H9 (cell line): ENCODE data around the gene DLK2. TPM values are rescaled to one million over a fixed set of nuclear protein-coding genes. Genes with fewer than 3 reads are reported as not detected.

Source experiments
- DNase-seq: peaks from one replicate; pipeline ENCODE4 v3.0.0-alpha.2; 2017
- H2AFZ ChIP-seq: one replicate; pipeline ENCODE4 v1.6.1; 2013; ENCODE audit warnings: mild to moderate bottlenecking, low read length, control low read depth, moderate library complexity
- H2AK5ac ChIP-seq: 2 replicates; pipeline ENCODE4 v1.6.1; 2013; ENCODE audit warnings: low read length, control low read depth, mixed read lengths; ENCODE audit not compliant: insufficient read length
- H2BK120ac ChIP-seq: one replicate; pipeline ENCODE4 v1.6.1; 2013; ENCODE audit warnings: low read depth, mild to moderate bottlenecking, low read length, control low read depth, inconsistent platforms; ENCODE audit not compliant: poor library complexity, severe bottlenecking
- H2BK12ac ChIP-seq: 2 replicates; pipeline ENCODE4 v1.6.1; 2013; ENCODE audit warnings: low read length, control low read depth, mixed read lengths, low read depth; ENCODE audit not compliant: insufficient read length
- H2BK15ac ChIP-seq: 2 replicates; pipeline ENCODE4 v1.6.1; 2013; ENCODE audit warnings: low read depth, low read length, control low read depth
- H2BK20ac ChIP-seq: one replicate; pipeline ENCODE4 v1.6.1; 2013; ENCODE audit warnings: low read depth, mild to moderate bottlenecking, low read length, control low read depth, inconsistent platforms; ENCODE audit not compliant: poor library complexity, severe bottlenecking
- H2BK5ac ChIP-seq: 2 replicates; pipeline ENCODE4 v1.6.1; 2013; ENCODE audit warnings: low read length, control low read depth, mixed read lengths; ENCODE audit not compliant: insufficient read length
- H3K14ac ChIP-seq: 2 replicates; pipeline ENCODE4 v1.6.1; 2013; ENCODE audit warnings: low read length, control low read depth; ENCODE audit not compliant: insufficient read depth
- H3K18ac ChIP-seq: 2 replicates; pipeline ENCODE4 v1.6.1; 2013; ENCODE audit warnings: low read depth, mild to moderate bottlenecking, mixed read lengths, low read length, control low read depth; ENCODE audit not compliant: insufficient read length
- H3K23ac ChIP-seq: 2 replicates; pipeline ENCODE4 v1.6.1; 2013; ENCODE audit warnings: low read length, control low read depth, mixed read lengths, low read depth; ENCODE audit not compliant: insufficient read length
- H3K23me2 ChIP-seq: 2 replicates; pipeline ENCODE4 v1.6.1; 2013; ENCODE audit warnings: low read depth, mild to moderate bottlenecking, mixed read lengths, low read length, control low read depth; ENCODE audit not compliant: insufficient read length, poor library complexity, severe bottlenecking
- H3K27ac ChIP-seq: 2 replicates; pipeline ENCODE4 v1.5.1; 2013; ENCODE audit warnings: low read length, control low read depth, mixed read lengths, low read depth; ENCODE audit not compliant: insufficient read length
- H3K27me3 ChIP-seq: 2 replicates; pipeline ENCODE4 v1.6.1; 2013; ENCODE audit warnings: low read length, control low read depth, inconsistent platforms; ENCODE audit not compliant: insufficient read depth
- H3K4ac ChIP-seq: 2 replicates; pipeline ENCODE4 v1.6.1; 2013; ENCODE audit warnings: low read depth, mild to moderate bottlenecking, control low read depth, inconsistent platforms, low read length, moderate library complexity
- H3K4me1 ChIP-seq: 2 replicates; pipeline ENCODE4 v1.6.1; 2013; ENCODE audit warnings: low read length, control low read depth, inconsistent platforms; ENCODE audit not compliant: insufficient read depth
- H3K4me2 ChIP-seq: 2 replicates; pipeline ENCODE4 v1.6.1; 2013; ENCODE audit warnings: low read length, control low read depth, mixed read lengths; ENCODE audit not compliant: insufficient read length, insufficient read depth
- H3K56ac ChIP-seq: 2 replicates; pipeline ENCODE4 v1.6.1; 2013; ENCODE audit warnings: low read depth, mild to moderate bottlenecking, mixed read lengths, low read length, control low read depth; ENCODE audit not compliant: insufficient read length
- H3K79me1 ChIP-seq: 2 replicates; pipeline ENCODE4 v1.6.1; 2013; ENCODE audit warnings: low read depth, mild to moderate bottlenecking, moderate library complexity, low read length, control low read depth, inconsistent platforms; ENCODE audit not compliant: insufficient read depth, poor library complexity, severe bottlenecking
- H3K79me2 ChIP-seq: 2 replicates; pipeline ENCODE4 v1.6.1; 2013; ENCODE audit warnings: low read length, control low read depth, inconsistent platforms; ENCODE audit not compliant: insufficient read depth
- H3K9ac ChIP-seq: 2 replicates; pipeline ENCODE4 v1.6.1; 2013; ENCODE audit warnings: low read length, control low read depth, mixed read lengths; ENCODE audit not compliant: insufficient read length; ENCODE audit errors: extremely low read depth
- H3K9me3 ChIP-seq: one replicate; pipeline ENCODE4 v1.6.1; 2013; ENCODE audit warnings: low read depth, low read length, inconsistent platforms; ENCODE audit not compliant: control insufficient read depth
- H3T11ph ChIP-seq: one replicate; pipeline ENCODE4 v1.6.1; 2013; ENCODE audit warnings: mild to moderate bottlenecking, low read length, control low read depth, inconsistent platforms
- H4K20me1 ChIP-seq: one replicate; pipeline ENCODE4 v1.6.1; 2013; ENCODE audit not compliant: control insufficient read depth, insufficient read length, insufficient read depth
- H4K5ac ChIP-seq: 2 replicates; pipeline ENCODE4 v1.6.1; 2013; ENCODE audit warnings: low read depth, mild to moderate bottlenecking, mixed read lengths, low read length, control low read depth; ENCODE audit not compliant: insufficient read length
- H4K8ac ChIP-seq: replicated peaks from 2 replicates; pipeline ENCODE4 v1.6.1; 2013; ENCODE audit warnings: low read length, control low read depth, mixed read lengths, low read depth; ENCODE audit not compliant: insufficient read length
- H4K91ac ChIP-seq: 2 replicates; pipeline ENCODE4 v1.6.1; 2013; ENCODE audit warnings: low read depth, mild to moderate bottlenecking, moderate library complexity, mixed read lengths, low read length, control low read depth; ENCODE audit not compliant: insufficient read length
- H3K27ac Mint-ChIP-seq, 3 experiments: 2 replicates in 2 of 3; 3 replicates in 1 of 3; pipeline ENCODE4 v1.8.0; 2020 to 2021; ENCODE audit warnings: mixed read lengths in 3 of 3, mild to moderate bottlenecking in 1 of 3, moderate library complexity in 1 of 3
- H3K27me3 Mint-ChIP-seq: 2 replicates; pipeline ENCODE4 v1.8.0; 2021; ENCODE audit warnings: low read depth, mild to moderate bottlenecking, moderate library complexity, mixed read lengths
- H3K36me3 Mint-ChIP-seq, 3 experiments: 2 replicates in 2 of 3; 3 replicates in 1 of 3; pipeline ENCODE4 v1.8.0; 2020 to 2021; ENCODE audit warnings: low read depth in 3 of 3, mixed read lengths in 3 of 3; ENCODE audit not compliant: insufficient read depth in 1 of 3
- H3K4me1 Mint-ChIP-seq, 2 experiments: 2 replicates each; pipeline ENCODE4 v1.8.0; 2020; ENCODE audit warnings: mixed read lengths in 2 of 2
- H3K4me3 Mint-ChIP-seq, 2 experiments: 2 replicates in 1 of 2; 3 replicates in 1 of 2; pipeline ENCODE4 v1.8.0; 2020 to 2021; ENCODE audit warnings: mild to moderate bottlenecking in 2 of 2, mixed read lengths in 2 of 2, moderate library complexity in 1 of 2
- H3K9me3 Mint-ChIP-seq, 2 experiments: 2 replicates in 1 of 2; 3 replicates in 1 of 2; pipeline ENCODE4 v1.8.0; 2020; ENCODE audit warnings: mild to moderate bottlenecking in 2 of 2, mixed read lengths in 2 of 2, moderate library complexity in 1 of 2
- CTCF ChIP-seq: fragments of 200-600 bp; sonication (generic); conservative IDR thresholded peaks from 3 replicates; pipeline ENCODE4 v1.8.0; 2021; ENCODE audit warnings: antibody characterized with exemption, mild to moderate bottlenecking
- WGBS: extraction: QIAGEN DNeasy Blood & Tissue Kit; methylation state at CpG from one replicate; pipeline ENCODE4 v1.1.7; 2013; ENCODE audit warnings: missing lambda C conversion rate, low lambda C conversion rate, mixed read lengths; ENCODE audit not compliant: insufficient read length; ENCODE audit errors: extremely low coverage; 5-methylcytosine and 5-hydroxymethylcytosine counted together
- total RNA-seq: library from RNA; stranded (reverse); gene quantifications from 2 replicates; pipeline ENCODE4 v1.2.1, GENCODE V29; 2021

Gene DLK2
- total RNA-seq, 1 experiment from 2014 or later: 0.96 TPM

- Histone ChIP-seq H3K56ac (no peak overlapping the region), H3T11ph (no peak overlapping the region), H4K8ac (no peak overlapping the region), H4K5ac (no peak overlapping the region), H3K79me1 (peaks cover 7% of the 10 kb centered on the region), H2BK12ac (no peak overlapping the region), H2BK20ac (no peak overlapping the region), H3K4me2 (no peak overlapping the region), H3K4me1 (0 out of 2 replicates have a peak, but pooled peaks cover 7% of the 10 kb centered on the region), H4K20me1 (no peaks in the 10 kb centered on the region), H3K9me3 (no peaks in the 10 kb centered on the region), H2BK5ac (no peak overlapping the region), H3K27ac (no peak overlapping the region), H3K9ac (no peak overlapping the region), H4K91ac (no peak overlapping the region), H3K18ac (no peak overlapping the region), H3K23me2 (peaks cover 10% of the 10 kb centered on the region), H3K14ac (no peak overlapping the region), H2BK15ac (no peak overlapping the region), H2AK5ac (no peak overlapping the region), H3K79me2 (peaks cover 13% of the 10 kb centered on the region), H3K27me3 (no peaks in the 10 kb centered on the region), H2AFZ (no peak overlapping the region), H3K4ac (no peak overlapping the region), H2BK120ac (no peak overlapping the region), H3K23ac (no peak overlapping the region)
- TF ChIP-seq CTCF: no peak
- peaks cover 23 to 30% of the 10 kb centered on the region in 2 experiments for H3K4me1 Mint-ChIP-seq
- WGBS: no CpG with 5 or more reads among the region's 6 CpGs
- no peaks in the 10 kb centered on the region for H3K9me3 Mint-ChIP-seq
- no peak for DNase-seq
- no peak overlapping the region for H3K4me3 Mint-ChIP-seq
- peaks cover 2% of the 10 kb centered on the region for H3K27me3 Mint-ChIP-seq
- H3K27ac Mint-ChIP-seq: 0 out of 7 replicates have a peak overlapping the region, but pooled peaks of 1 of the 3 experiments have one; percentile 78
- peaks cover 0 to 3% (median 0%) of the 10 kb centered on the region in 3 experiments; a peak in 1 of 7 replicates for H3K36me3 Mint-ChIP-seq
Observed at GRCh38 chr6:43475516-43475915, 20.2 kb upstream of the DLK2 start.
